GM10248 (cell line): Measurements from ENCODE around the gene UBE2N.
"Not testable (repeated sequence)": the region's sequence is repeated elsewhere in the genome, so short reads cannot be mapped to it uniquely, and the experiment has no call there.

Experiments used
- CTCF ChIA-PET: fragments of 300-600 bp; sonication (Branson Sonifier 250); formaldehyde crosslinking; extraction: SDS; loops from one replicate; lab custom pipeline; 2021; ENCODE audit warnings: antibody characterized with exemption; lab: Yijun Ruan, JAX
- POLR2A ChIA-PET: fragments of 350-650 bp; sonication (Branson Sonifier 250); formaldehyde crosslinking; extraction: SDS; loops from one replicate; lab custom pipeline; 2020; ENCODE audit warnings: antibody characterized with exemption; lab: Yijun Ruan, JAX
- DNase-seq: peaks from one replicate; pipeline ENCODE4 v3.0.0; 2012; ENCODE audit errors: extremely low spot score
- TF ChIP-seq, protein P1 (sequence below): IDR thresholded peaks from 2 replicates; pipeline ENCODE4 v1.5.1; 2012; ENCODE audit warnings: mild to moderate bottlenecking, low read depth; ENCODE audit errors: extremely low read depth, missing control alignments, control extremely low read depth

The UBE2N gene

DNA sequence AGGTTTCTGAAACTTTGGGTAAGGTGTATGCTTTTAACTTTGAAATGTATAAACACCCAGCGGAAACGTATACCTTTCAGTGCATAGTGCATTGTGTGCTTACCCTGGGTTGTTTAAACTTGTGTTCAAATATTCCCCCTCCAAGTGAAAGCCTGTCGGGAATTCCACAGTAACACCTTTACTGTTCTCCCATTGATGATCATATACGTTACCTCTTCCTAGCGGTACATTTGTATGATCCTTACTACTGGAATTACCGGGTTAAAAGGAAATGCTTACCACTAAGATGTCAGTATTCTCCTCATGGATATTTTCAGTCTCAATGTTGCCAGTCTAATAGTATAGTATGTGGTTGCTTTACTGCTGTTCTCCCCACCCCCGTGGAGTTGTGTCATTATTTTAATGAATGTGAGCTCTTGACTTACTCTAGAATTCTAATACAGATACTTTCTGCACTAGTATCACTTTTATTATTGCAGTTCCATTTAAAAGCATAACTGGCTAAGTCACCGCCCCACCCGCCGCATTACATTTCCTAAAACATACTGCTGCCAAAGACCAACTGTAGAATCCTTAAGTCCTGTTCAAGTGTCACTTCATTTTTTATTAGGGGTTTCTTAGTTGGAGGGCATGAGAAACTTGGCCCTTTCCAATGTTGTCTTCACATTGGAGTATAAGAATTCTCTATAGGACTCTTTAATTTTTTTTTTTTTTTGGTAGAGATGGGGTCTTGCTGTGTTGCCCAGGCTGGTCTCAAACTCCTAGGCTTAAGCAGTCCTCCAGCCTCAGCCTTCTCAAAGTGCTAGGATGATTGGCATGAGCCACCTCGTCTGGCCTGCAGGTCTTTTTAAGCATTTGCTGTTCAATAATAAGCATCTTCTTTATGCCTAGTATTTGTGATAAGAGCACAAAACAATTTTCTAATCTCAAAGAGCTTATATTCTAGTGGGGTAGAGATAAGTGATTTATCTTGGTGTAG, 39.1 kb downstream of the UBE2N start:
- ChIA-PET POLR2A (no interaction called here), CTCF (interaction anchor here (1.0 to 2.0 kb wide), 3 partner anchors 17 to 421 kb away, joined by 3 to 5 read pairs (median 4); no protein-coding TSS in a partner anchor)
- DNase-seq = no peak
- TF ChIP-seq, protein P1, sequence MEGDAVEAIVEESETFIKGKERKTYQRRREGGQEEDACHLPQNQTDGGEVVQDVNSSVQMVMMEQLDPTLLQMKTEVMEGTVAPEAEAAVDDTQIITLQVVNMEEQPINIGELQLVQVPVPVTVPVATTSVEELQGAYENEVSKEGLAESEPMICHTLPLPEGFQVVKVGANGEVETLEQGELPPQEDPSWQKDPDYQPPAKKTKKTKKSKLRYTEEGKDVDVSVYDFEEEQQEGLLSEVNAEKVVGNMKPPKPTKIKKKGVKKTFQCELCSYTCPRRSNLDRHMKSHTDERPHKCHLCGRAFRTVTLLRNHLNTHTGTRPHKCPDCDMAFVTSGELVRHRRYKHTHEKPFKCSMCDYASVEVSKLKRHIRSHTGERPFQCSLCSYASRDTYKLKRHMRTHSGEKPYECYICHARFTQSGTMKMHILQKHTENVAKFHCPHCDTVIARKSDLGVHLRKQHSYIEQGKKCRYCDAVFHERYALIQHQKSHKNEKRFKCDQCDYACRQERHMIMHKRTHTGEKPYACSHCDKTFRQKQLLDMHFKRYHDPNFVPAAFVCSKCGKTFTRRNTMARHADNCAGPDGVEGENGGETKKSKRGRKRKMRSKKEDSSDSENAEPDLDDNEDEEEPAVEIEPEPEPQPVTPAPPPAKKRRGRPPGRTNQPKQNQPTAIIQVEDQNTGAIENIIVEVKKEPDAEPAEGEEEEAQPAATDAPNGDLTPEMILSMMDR = no peak

DNA sequence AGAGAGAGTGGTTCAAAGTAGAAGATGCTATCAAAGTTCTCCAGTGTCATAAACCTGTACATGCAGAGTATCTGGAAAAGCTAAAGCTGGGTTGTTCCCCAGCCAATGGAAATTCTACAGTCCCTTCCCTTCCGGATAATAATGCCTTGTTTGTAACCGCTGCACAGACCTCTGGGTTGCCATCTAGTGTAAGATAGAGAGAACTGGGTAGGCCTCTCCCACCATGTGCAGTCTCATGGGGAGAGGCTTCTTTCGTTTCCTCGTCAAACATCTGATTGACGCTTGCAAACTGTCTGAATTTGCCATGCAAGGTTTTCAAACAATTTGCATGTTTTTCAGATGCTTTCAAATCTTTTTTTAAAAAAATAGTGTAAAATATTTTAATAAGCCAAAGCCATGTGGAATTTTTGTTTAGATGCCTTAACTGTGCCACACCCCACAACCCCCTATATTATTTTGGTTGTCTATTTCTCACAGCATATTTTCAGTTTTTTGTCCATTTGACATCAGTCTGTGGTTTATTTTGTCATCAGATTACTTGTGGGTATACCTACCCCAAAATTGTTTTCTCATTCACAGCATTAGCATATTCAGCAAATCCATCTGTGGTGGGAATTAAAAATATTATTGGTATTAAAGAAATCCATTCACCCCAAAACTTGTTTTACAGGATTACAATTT, 42.4 kb downstream of the UBE2N start:
- CTCF ChIA-PET = interaction anchor here (4.9 kb wide), 1 partner anchor 411 kb away, joined by 37 read pairs; no protein-coding TSS in a partner anchor
- POLR2A ChIA-PET, DNase-seq: not testable (repeated sequence)

DNA sequence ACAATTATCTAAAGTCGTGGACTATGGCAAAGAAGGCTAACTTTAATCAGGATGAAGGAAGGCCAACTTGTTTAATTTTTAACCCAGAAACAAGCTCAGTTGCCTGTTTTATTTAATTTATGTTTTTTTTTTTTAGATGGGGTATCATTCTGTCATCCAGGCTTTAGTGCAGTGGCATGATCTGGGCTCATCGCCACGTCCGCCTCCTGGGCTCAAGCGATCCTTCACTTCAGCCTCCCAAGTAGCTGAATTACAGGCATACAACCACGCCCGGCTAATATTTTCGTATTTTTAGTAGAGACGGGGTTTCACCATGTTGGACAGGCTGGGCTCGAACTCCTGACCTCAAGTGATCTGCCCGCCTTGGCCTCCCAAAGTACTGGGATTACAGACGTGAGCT, 44.3 kb downstream of the UBE2N start:
- ChIA-PET POLR2A (no interaction called here), CTCF (interaction anchor here (0.6 to 4.9 kb wide), 23 partner anchors 13 to 628 kb away, joined by 3 to 51 read pairs (median 4); no protein-coding TSS in a partner anchor)
- TF ChIP-seq, protein P1 = no peak
- no peak for DNase-seq

DNA sequence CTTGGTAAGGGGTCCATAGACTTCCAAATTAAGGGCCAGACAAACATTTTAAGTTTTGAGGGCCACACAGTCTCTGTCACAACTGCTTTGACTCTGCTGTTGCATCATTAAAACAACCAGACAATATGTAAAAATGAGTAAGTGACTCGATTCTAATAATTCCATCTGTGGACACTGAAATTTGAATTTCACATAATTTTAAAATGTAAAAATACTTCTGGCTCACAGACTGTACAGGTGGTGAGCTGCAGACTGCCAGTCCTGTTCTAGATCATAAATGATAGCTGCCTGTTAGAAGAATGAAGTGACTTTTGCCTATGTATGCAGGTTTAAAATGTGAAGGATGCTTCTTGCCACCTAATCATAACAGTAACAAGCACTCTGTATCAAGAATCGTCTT, 48.3 kb downstream of the UBE2N start:
- ChIA-PET POLR2A (no interaction called here), CTCF (interaction anchor here (0.9 kb wide), 1 partner anchor 608 kb away, joined by 3 read pairs; no protein-coding TSS in a partner anchor)
- TF ChIP-seq, protein P1 = no peak

DNA sequence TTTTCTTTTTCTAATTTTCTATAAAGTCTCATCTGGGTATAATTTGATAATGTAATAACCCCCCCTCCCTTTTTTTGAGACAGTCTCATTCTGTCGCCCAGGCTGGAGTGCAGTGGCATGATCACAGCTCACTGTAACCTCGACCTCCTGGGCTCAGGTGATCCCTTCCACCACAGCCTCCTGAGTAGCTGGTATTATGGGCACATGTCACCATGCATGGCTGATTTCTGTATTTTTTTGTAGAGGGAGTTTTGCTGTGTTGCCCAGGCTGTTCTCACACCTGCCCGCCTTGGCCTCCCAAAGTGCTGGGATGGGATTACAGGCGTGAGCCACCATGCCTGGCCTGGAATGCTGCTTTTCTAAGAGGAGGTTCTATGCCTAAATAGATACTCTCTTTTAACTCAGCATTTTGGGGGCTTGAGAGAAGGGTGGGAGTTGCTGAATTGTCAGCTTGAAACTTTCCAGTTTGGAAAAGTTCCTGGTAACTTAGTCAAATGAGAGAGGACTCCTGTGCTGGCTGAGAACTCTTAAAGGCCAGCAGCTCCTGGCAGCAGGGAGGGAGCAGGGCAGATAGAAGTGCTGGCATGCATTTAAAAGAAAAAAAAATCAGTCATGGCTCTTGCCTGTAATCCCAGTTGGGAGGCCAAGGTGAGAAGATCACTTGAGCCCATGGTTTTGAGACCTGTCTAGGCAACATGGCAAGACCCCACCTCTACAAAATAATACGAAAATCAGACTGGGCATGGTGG, 51.0 kb downstream of the UBE2N start:
- DNase-seq = no peak
- TF ChIP-seq, protein P1 = no peak
- POLR2A ChIA-PET = interaction anchor here (0.7 kb wide), 1 partner anchor 348 kb away, joined by 4 read pairs; no protein-coding TSS in a partner anchor
- CTCF ChIA-PET = interaction anchor here (0.9 to 2.5 kb wide), 3 partner anchors 10 to 403 kb away, joined by 3 to 10 read pairs (median 4); no protein-coding TSS in a partner anchor

More for the DNA sequence above, 48.3 kb downstream of the UBE2N start:
- no peak for DNase-seq

DNA sequence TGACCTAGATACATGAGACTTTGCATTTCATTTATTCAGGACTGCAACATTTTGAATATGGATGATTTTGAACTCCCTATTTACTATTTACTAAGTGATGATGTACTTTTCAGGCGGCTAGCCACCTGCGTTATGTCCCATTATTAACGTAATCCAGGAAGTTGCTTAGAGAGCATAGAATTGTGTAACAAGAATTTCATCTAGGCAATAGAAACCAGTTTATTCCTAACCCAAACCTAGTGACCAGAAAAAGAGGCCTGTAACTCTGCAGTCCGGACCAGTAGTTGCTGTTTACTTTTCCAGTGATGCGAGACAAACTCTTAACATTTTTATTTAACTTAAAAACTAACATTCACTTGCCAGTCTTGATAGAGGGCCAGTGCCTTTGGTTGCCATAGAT, 51.7 kb downstream of the UBE2N start:
- CTCF ChIA-PET = interaction anchor here (0.7 to 2.5 kb wide), 4 partner anchors 10 to 403 kb away, joined by 3 to 10 read pairs (median 4); no protein-coding TSS in a partner anchor
- TF ChIP-seq, protein P1 = no peak
- DNase-seq = no peak
- POLR2A ChIA-PET = interaction anchor here (0.7 kb wide), 1 partner anchor 347 kb away, joined by 4 read pairs; no protein-coding TSS in a partner anchor
